ENCODE data around the gene DCLK1. TPM values are rescaled to one million over a fixed set of nuclear protein-coding genes. Genes with fewer than 3 reads are reported as not detected.

Gene DCLK1
- total and polyA plus RNA-seq, 10 donors: 2.0 to 22.1 (median 11.7) TPM

DNA sequence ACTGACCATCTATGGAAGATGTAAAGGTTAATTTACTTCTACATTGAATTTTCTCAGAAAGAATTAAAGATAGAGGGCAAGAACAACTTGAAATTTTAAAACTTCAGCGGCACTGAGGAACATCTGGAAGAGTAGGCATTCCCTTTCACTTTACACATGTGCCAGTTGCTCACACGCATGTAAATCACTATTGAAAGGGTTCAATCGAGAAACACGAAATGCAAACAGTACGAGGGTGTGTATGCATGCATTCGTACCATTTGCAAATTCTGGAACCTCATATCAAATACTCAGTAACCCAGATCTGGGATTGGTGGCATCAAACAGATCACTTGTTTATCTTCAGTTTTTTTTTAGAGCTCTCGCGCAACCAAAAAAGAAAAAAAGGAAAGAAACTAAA lies 339.2 kb downstream of the DCLK1 start:
- no peaks in the 10 kb centered on the region for H3K27me3 ChIP-seq (replicated peaks in 1 of 7)
- no peak overlapping the region for H3K4me3 ChIP-seq
- H3K4me1 ChIP-seq: no peaks in the 10 kb centered on the region
- TF ChIP-seq POLR2A (IDR thresholded peaks at IDR 0.05): no peak
- no peak for TF ChIP-seq POLR2AphosphoS5 (IDR thresholded peaks at IDR 0.05)
- TF ChIP-seq, protein P1, sequence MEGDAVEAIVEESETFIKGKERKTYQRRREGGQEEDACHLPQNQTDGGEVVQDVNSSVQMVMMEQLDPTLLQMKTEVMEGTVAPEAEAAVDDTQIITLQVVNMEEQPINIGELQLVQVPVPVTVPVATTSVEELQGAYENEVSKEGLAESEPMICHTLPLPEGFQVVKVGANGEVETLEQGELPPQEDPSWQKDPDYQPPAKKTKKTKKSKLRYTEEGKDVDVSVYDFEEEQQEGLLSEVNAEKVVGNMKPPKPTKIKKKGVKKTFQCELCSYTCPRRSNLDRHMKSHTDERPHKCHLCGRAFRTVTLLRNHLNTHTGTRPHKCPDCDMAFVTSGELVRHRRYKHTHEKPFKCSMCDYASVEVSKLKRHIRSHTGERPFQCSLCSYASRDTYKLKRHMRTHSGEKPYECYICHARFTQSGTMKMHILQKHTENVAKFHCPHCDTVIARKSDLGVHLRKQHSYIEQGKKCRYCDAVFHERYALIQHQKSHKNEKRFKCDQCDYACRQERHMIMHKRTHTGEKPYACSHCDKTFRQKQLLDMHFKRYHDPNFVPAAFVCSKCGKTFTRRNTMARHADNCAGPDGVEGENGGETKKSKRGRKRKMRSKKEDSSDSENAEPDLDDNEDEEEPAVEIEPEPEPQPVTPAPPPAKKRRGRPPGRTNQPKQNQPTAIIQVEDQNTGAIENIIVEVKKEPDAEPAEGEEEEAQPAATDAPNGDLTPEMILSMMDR (IDR thresholded peaks at IDR 0.05 in 8 of 11, conservative IDR thresholded peaks at IDR 0.05 in 3 of 11): no peak
- H3K36me3 ChIP-seq: no peaks in the 10 kb centered on the region
- no peaks in the 10 kb centered on the region for H3K9me3 ChIP-seq
- intact Hi-C loops (cut with DNase I; ENCODE audit: low total_unique reads): no loop called here
- DNase-seq: no peak
- WGBS, 5 donors: 87 to 96% (median 89%) methylated on average over 8 of the region's 8 CpGs
- H3K27ac ChIP-seq: no peak overlapping the region

DNA sequence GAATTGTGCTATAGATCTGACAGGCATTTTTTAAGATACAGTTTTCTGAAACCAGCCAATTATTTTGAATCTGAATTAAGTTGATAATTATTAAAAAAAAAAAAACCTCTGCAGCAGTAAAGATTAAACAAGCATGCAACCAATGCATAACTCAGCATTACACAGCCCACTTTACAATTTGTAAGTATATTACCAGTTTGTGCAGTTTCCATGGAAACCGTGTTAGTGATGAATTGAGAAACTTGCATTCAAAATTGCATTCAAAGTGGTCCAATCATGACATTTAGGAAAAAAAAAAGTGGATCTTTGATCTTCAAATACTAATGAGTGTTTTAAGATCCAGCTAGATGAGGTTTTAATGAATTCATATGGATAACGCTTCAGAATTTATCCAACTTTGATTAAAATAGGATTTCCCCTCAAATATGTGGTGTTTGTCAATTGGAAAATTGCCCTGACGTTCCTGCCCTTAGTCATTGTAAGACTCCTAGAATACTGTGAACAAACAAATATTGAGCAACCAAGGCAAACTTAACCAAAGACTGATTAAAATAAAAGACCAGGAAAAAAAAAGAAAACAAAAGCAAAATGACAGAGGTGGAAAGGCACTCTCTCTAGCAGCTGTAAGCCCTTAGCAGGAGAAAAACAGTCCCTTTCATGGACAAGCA lies 339.9 kb downstream of the DCLK1 start:
- H3K9me3 ChIP-seq: no peaks in the 10 kb centered on the region
- intact Hi-C loops (cut with DNase I; ENCODE audit: low total_unique reads): no loop called here
- H3K27me3 ChIP-seq (replicated peaks in 1 of 7): no peaks in the 10 kb centered on the region
- no peaks in the 10 kb centered on the region for H3K4me1 ChIP-seq
- H3K36me3 ChIP-seq: no peaks in the 10 kb centered on the region
- TF ChIP-seq POLR2AphosphoS5 (IDR thresholded peaks at IDR 0.05): no peak
- TF ChIP-seq, protein P1 (IDR thresholded peaks at IDR 0.05 in 8 of 11, conservative IDR thresholded peaks at IDR 0.05 in 3 of 11): no peak
- TF ChIP-seq POLR2A (IDR thresholded peaks at IDR 0.05): no peak
- WGBS, 5 donors: 74 to 86% (median 79%) methylated on average over 3 of the region's 3 CpGs
- H3K4me3 ChIP-seq: no peak overlapping the region
- no peak overlapping the region for H3K27ac ChIP-seq
- no peak for DNase-seq

DNA sequence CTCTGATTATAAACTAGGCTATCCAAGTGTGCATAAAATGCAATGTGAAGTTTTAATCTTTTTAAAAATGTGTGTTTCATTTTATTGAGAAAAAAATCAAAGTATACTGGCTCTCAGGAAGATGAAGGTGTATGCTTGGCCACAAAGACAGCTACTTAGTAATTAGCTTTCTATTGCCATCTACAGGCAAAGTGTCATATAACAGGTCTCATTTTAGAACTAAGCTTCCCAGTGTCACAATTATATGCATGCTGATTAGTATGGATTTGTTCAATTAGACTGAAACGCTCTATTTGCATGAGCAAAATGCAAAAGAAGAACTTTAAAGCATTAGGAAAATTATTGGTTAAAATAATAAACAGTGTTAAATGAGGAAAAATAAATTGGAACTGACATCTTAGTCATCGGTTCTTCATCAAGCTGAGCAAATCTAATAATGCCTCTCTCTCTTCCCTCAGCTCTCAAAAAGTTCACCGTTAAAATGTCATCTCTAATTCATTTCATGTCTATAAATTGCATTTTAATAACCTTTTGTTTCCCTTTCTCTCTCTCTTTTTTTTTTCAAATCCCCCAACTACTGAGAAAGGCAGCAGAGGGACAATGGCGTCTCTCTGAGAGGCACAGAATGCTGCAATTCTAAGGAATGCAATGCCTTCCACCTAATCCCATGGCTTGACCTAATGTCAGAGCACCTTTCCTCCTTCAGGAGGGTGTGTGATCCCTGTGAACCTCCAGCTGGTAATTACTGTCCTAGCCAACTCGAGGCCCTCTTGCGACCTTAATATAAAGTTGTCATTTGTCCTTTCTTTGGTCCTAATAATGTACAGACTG lies 341.6 kb downstream of the DCLK1 start:
- H3K4me3 ChIP-seq: no peak overlapping the region

More for the DNA sequence above, 341.6 kb downstream of the DCLK1 start:
- TF ChIP-seq, protein P1 (IDR thresholded peaks at IDR 0.05 in 8 of 11, conservative IDR thresholded peaks at IDR 0.05 in 3 of 11): peak in 5 of 11 experiments; percentile 8 to 37 (median 31)
- no peak for TF ChIP-seq POLR2A (IDR thresholded peaks at IDR 0.05)
- no peak for TF ChIP-seq POLR2AphosphoS5 (IDR thresholded peaks at IDR 0.05)
- Histone ChIP-seq H3K9me3 (no peaks in the 10 kb centered on the region), H3K27me3 (replicated peaks in 1 of 7) (no peaks in the 10 kb centered on the region), H3K4me1 (no peaks in the 10 kb centered on the region), H3K27ac (no peak overlapping the region), H3K36me3 (no peaks in the 10 kb centered on the region)
- WGBS, 5 donors: 70 to 80% (median 78%) methylated on average over 6 of the region's 6 CpGs
- no peak for DNase-seq
- intact Hi-C loops (cut with DNase I; ENCODE audit: low total_unique reads): no loop called here

Data from spleen (tissue), 11 donors.